Activated T-cell treated with anti-CD3 and anti-CD28 coated beads for 48 hours (primary cell): ENCODE data around the gene ATP6V1G1.

Experiments
- DNase-seq: peaks from one replicate; pipeline ENCODE4 v3.0.0-alpha.2; 2020; ENCODE audit warnings: low read depth

ATP6V1G1 gene

DNA sequence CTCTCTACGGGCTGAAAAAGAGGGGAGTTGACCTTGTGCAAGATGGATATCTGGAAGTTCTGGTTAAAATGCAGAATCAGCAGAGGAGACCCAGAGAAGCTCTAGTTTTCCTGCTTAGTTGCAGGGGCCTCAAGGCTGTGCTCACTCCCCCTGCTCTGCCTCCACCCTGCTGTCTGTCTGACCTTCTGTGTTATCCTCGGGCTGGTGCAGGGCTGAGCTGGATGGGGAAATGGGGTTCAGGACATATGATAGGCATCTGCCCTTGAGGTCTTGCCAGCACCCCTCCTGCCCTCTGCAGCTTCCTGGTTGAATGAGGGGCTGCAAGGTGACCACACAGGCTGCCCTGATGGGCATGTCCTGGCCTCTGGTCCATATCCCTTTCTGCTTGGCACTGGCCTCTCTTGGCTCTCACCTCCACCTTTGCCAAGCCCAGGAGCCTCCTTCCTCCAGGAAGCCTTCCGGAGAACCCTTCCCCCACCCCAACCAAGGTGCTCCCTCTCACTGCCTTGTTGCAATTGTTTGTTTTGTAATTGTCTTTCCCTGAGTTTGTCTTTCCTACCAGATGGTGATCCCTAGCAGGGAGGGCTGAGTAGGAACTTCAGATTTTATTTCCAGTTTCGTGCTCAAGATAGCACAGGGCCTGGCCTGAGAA, 24.8 kb downstream of the ATP6V1G1 start:
- DNase-seq = no peak

DNA sequence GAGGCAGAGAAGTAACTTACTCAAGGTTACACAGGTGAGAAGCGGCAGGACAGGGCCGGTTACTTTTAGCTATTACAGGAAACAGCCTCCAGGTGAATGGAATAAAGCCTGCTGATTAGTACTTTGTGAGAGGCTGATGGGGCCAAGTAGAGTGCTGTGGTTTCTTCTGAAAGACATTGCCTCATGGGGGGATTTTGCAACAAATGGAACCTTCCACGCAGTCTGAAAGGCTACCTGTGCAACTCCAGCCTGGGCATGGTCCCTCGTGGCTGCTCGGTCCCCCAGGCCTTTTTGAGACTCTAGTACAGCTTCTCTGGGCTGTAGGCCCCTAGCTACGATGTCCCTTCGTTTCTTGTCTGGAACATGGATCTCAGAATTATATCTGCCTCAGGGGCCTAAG, 25.5 kb downstream of the ATP6V1G1 start:
- DNase-seq = no peak

DNA sequence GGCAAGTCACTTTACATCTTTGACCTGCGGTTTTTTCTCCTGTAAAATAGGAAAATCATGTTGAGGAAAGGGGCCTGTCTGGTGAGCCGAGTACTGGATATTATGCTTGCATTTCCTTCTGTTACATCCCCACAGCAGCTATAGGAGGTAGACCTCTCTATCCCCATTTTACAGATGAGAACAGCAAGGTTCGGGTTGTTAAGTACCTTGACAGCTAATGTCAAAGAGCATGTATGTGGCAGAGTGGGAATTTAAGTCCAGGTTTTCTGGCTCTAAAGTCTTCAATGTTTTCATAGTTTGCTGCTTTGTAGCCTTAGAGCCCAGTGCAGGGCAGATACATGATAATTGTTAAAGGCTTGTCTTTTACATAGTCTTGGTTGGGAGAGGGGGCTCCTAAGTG, 26.4 kb downstream of the ATP6V1G1 start:
- DNase-seq = no peak

DNA sequence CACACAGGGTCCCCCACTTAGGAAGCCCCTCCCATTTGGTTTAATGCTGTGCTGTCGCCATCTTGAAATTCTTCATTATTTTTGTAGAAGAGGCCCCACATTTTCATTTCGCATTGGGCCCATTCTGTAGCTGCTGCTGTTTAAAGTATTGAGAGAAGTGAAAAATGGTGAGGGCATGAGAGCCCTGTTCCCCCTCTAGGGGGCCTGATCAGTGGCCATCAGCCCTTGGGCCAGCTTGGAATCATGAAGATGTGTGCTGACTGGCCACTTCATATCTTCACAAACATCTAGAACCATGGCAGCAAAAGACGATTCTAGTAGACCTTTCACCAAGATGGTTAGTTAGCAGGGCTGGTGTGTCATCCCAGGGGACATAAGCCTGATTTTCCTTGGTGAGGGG, 26.8 kb downstream of the ATP6V1G1 start:
- DNase-seq = no peak

DNA sequence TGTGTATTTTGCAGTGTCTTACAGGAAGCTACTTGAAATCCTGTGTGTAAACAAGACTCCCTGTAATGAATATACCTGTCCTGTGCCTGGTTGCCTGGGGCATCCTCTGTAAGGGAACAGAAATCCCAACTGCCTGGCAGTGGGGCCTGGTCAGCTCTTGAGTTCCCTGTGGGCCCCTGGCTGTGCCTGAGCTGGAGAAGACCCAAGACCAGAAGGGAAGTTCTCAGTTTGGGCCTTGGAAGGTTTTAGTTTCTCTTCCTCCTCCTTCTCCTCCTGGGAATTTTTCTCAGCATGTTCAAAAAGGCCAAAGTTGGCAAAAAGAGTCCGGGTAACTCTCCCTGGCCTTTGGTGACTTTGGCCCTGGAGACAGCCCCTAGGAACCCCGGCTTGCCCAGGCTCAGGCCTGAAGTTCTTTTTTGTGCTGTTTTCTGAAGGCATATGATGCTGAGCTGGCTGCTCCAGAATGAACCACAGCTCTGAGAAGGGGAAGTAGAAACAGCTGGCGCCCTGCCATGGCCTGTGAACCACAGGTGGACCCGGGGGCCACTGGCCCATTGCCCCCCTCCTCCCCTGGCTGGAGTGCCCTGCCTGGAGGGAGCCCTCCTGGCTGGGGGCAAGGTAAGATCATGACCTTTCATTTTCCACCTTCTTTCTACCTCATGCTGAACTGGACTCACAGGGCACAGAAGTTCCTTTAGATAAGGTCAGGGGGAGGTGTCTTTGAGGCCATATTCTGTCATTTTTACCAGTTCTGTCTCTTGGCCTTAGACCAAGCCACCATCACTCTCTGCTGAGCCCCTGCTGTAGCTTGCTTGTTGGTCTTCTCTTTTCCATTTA, 29.3 kb downstream of the ATP6V1G1 start:
- DNase-seq = no peak

DNA sequence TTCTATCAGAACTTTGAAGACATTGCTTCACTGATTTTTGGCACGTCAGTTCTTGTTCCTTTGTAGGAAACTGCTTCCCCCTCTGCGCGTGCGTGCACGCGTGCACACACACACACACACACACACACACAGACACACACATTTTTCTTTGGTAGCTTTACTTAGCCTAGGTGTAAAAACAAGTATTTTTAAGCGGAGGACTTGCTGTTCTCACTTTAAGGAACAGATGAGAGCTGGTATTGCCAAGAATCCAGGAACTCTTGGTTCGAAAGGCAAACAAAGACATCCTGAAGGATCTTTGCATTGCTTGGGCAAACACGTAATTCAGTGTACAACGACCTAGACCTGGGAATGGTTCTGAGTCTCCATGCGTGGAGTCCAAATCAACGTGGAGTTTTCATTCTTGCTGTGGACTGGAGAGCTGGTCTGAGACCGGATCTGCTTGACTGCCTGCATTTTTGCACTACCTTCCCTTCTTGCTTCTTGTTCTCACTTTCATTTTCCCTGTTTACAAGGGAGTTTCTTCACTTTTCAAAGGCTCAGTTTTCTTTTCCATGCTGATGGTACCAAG, 31.7 kb downstream of the ATP6V1G1 start:
- DNase-seq = no peak

DNA sequence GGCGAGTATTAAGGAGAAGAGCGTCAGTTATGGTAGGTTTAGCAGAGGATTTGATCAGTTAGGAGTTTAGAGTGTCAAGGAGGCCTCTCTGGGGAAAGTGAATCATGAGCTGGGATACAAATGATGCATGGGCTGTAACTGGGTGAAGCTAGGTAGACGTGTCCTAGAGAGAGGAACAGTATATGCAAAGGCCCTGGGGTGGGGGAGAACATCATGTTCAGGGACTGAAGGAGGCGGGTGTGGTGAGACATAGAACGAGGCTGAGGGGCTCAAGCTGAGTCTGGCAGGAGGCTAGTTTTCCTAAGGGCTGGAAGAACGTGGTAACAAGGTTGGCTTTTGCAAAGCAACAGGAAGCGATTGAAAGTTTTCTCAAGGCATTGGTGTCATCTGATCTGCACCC, 34.0 kb downstream of the ATP6V1G1 start:
- DNase-seq = no peak

DNA sequence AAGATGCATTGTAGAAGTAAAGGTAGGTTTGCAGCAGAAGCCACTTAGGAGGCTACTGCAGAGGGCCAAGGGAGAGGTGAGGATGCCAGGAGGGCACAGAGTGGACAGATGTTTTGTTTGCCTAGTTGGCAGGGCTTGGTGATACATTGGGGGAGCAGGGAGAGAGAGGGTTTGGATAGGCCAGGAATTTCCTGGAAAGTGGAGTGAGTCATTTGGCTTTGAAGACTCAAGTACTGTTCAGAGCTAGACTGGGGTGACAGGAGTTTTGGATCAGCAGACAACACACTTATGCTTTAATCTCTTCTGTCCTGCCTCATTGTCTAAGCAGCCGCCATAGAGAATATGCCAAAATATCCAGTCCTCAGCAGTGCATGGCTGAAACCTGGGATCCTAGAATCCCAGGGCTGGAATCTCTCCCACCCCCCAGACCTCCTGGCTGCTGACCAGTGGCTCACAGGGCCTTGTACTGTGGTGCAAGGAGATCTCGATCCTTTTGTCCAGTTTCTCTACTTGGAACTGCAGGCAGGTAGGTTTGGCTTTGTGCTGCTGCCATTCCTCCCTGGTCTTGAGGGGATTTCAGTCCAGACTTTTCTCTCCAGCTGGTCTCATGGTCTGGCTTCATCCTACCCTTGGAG, 34.5 kb downstream of the ATP6V1G1 start:
- DNase-seq = no peak

DNA sequence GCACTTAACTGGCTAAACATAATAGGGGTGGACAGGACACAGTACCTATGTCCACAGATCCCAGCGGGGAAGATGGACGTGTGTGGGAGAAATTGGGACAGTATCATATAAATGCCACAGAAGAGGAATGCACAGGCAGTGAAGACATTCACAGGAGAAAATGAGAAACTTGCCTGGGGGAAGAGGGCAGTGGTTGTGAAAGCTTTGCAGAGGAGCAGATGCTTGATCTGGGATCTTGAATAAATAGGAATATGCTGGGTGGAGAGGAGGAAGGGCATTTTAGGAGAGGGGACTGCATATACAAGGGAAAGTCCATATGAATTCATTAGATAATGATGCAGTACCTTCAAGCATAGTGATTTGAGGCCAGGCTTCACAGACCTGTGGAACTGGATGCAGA, 37.1 kb downstream of the ATP6V1G1 start:
- no peak for DNase-seq

DNA sequence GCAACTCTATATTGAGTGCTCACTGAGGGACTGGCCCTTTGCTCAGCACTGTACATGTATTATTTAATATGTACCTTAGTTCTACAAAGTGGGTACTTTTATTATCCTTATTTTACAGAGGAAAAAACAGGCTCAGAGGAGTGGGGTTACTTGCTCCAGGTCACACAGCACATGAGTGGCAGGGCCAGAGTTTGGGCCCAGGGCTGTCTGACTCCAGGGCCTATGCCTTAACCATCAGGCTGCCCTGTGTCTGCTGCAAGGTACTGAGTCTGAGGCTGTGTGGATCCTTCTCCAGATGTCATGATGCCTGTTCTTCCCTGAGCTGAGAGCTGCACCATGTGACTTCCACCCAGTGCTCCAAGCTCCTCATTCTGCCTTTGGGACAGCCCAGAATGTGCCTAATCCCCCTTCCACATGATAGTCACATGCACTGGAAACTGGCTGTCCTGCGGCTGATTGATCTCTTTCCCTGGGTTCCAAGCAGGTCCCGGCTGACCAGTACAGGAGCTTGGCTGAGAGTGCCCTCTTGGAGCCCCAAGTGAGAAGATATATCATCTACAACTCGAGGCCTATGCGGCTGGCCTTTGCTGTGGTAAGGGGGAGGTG, 38.9 kb downstream of the ATP6V1G1 start:
- DNase-seq = no peak

DNA sequence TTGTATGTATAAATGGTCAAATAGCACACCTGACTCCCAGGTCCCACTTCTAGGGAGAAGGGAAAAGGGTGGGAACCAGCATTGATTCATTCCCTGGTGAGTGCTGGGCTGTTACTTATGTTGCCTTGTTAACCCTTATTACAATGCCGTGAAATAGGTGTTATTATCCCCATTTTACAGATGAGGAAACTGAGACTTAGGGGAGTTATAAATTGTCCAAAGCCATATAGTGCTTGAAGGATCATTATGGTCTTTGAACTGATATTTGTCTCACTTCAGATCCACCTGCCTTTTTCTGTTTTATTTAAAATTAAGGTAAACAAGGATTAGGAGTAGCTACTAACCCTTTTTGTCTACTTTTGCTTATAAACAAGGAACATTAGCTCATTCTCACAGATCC, 40.0 kb downstream of the ATP6V1G1 start:
- DNase-seq = no peak

DNA sequence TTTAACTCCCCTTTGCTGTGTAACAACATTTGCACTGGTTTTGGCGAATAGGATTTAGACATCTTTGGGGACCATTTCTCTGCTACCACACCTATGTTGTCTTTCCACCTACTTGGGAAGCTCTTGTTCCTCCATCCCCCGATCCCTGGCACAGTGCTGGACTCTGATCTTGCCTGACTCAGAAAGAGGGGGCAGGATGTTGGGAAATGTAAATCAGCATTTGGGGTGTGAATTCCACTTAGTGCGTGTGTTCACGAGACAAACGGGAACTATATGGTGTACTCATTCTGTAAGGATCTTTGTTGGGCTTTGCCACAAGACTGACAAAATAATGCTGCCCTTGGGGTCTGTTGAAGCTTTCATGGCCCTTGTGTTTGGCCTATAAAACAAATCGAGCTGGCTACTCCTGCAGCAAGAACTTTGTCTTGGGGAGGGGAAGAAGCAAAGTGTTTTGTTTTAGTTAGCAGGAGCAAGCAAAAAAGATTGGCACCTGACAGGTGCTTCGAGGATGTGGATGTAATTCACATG, 42.1 kb downstream of the ATP6V1G1 start:
- DNase-seq = no peak

DNA sequence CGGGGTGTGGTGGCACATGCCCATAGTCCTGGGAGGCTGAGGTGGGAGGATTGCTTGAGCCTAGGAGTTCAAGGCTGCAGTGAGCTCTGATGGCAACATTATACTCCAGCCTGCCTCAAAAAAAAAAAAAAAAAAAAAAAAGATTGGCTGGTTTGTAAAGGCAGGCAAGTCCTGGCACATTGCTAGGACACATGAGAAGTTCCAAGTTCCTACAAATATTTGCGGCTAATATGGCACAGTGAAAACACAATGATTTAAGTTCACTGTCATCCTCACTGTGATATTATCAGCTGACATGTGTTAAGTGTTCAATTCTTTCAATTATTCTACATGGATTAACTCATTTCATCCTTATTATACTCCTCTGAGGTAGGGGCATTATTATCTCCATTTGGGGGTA, 43.6 kb downstream of the ATP6V1G1 start:
- DNase-seq = no peak

DNA sequence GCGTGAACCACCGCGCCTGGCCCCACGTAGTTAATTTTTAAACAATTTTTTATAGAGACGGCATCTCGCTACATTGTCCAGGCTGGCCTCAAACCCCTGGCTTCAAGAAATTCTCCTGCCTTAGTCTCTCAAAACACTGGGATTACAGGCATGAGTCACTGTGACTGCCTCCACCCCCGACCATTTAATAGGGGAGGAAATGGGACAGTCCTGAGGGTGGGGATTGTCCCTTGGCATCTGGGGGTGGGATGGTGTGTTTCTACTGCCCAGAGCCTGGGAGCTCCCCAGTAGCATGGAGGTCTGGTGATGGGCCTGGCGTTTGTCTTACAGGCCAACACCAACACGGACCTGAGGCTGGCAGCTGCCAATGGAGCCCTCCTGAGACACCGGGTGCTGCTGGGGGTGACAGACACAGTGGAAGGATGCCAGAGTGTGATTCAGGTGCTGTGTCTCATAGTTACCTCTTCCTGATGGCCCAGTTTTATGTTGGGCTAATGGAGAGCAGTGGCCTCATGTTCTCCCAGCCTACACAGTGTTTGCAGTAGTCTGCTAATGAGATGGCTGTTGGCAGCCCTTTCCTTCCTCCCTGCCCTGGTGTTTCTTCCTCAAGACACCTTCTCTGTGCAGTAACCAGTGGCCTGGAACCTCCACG, 46.0 kb downstream of the ATP6V1G1 start:
- DNase-seq = no peak

DNA sequence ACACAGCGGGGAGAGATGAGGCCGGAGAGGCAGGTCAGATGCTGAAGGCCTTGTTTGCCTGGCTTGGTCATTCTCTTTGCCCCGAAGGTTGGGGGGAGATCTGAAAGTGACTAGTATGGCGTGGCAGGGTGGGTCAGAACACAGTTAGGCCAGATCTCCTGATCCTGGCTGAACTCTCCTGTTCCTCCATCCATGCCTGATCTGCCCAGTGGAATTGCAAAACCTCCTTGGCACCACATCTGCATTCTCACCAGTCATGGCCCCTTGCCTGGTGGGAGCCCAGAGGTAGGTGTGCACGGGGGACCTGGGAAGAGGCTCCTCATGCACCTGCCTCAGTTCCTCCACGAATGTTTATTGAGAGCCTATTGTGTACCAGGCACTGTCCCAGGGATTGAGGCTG, 46.8 kb downstream of the ATP6V1G1 start:
- no peak for DNase-seq

DNA sequence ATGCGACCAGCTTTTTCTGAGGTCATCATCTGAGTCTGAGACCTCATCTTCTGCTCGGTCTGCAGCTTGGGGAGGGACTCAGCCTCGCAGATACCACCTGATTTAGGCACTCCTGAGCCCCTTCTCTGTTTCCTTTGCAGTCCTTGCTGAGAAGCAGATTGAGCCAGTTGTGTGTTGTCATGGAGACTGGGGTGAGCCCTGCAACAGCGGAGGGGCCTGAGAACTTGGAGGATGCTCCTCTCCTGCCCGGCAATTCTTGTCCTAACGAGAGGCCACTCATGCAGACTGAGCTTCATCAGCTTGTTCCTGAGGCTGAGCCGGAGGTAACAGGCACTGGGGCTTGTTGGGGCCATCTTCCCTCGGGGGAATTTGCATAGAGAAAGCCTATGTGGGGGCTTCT, 50.8 kb downstream of the ATP6V1G1 start:
- no peak for DNase-seq

DNA sequence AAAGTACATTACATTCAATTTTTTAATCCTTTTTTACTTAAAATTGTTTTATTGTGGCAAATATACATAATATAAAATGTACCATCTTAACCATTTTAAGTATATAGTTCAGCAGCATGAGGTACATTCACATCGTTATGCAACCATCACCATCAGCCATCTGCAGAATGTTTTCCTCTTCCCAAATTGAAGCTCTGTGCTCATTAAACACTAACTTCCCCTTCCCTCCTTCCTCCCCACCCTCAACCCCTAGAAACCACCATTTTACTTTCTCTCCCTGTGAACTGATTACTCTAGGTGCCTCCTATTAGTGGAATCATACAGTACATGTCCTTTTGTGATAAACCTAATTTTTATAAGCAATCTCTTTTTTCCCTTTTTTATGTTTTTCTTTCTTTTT, 54.4 kb downstream of the ATP6V1G1 start:
- DNase-seq = no peak

DNA sequence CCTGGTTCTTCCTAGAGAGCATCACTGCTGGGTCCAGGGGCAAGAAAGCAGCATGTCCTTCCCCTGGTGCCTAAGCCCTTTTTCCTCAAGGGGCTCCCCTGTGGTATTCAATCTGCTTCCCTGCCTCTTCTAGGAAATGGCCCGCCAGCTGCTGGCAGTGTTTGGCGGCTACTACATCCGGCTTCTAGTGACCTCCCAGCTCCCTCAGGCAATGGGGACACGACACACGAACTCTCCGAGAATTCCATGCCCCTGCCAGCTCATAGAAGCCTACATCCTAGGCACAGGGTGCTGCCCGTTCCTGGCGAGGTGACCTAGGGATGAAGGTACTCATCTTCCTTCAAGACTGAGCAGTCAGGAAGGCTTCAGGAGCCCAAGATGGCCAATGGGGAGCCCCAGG, 55.4 kb downstream of the ATP6V1G1 start:
- DNase-seq = no peak

DNA sequence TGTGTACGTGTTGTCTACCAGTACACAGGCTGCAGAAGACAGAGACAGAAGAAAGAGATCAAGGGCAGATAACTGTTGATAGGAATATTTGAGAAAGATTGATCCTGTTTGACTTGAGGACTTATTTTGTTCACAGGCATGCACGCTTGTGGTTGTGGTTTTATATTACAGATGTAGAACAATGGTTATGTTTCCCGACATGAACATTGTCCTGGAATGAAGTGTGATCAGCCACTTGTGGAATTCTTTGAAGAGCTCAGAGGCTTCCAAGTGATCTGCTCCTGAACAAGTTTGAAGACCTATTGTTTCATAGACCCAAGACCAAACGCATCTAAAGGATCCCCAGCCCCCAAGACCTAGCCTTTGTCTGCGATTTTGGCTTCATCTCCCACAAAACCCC, 56.3 kb downstream of the ATP6V1G1 start:
- no peak for DNase-seq
